ENCODE data around the gene ABI3. TPM values are rescaled to one million over a fixed set of nuclear protein-coding genes. Genes with fewer than 3 reads are reported as not detected.

The ABI3 gene
- total RNA-seq, 1 donor from 2014 or later = 4.9 TPM

DNA sequence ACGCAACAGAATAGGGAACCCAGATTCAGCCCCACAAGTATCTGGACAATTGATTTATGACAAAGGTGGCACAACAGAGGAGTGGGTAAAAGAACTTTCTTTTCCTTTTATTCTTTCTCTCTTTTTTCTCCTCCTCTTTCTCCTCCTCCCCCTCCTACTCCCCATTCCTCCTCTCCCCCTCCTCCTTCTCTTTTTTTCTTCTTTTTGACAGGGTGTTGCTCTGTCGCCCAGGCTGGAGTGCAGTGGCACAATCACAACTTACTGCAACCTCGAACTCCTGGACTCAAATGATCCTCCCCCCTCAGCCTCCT lies 16.3 kb upstream of the ABI3 start:
- TF ChIP-seq, protein P1, sequence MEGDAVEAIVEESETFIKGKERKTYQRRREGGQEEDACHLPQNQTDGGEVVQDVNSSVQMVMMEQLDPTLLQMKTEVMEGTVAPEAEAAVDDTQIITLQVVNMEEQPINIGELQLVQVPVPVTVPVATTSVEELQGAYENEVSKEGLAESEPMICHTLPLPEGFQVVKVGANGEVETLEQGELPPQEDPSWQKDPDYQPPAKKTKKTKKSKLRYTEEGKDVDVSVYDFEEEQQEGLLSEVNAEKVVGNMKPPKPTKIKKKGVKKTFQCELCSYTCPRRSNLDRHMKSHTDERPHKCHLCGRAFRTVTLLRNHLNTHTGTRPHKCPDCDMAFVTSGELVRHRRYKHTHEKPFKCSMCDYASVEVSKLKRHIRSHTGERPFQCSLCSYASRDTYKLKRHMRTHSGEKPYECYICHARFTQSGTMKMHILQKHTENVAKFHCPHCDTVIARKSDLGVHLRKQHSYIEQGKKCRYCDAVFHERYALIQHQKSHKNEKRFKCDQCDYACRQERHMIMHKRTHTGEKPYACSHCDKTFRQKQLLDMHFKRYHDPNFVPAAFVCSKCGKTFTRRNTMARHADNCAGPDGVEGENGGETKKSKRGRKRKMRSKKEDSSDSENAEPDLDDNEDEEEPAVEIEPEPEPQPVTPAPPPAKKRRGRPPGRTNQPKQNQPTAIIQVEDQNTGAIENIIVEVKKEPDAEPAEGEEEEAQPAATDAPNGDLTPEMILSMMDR (IDR thresholded peaks at IDR 0.05; ENCODE audit: borderline replicate concordance) = no peak
- H3K27me3 ChIP-seq (ENCODE audit: low read depth) = no peaks in the 10 kb centered on the region
- no peaks in the 10 kb centered on the region for H3K36me3 ChIP-seq
- intact Hi-C loops (cut with micrococcal nuclease) = no loop called here
- no peaks in the 10 kb centered on the region for H3K9me3 ChIP-seq (replicated peaks)
- no peak for DNase-seq
- no peak overlapping the region for H3K4me3 ChIP-seq
- peaks cover 20% of the 10 kb centered on the region for H3K4me1 ChIP-seq
- no peak overlapping the region for H3K27ac ChIP-seq (replicated peaks)

DNA sequence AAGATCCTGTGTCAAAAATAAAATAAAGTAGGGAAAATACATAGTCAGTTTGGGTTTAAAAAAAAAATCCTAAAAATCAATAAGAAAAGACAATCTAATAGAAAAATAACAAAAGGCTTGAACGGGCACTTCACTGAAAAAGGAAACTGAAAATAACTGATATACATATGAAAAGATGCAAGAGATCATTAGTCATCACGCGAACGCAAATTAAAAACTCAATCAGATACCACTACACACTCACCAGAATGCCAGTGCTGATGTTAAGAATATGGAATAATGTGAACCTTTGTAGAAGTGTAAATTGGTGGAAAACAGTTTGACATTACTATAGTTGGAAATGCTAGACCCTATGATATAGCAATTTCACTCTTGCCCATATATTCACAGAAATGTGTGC lies 14.8 kb upstream of the ABI3 start:
- TF ChIP-seq, protein P1 (IDR thresholded peaks at IDR 0.05; ENCODE audit: borderline replicate concordance) = no peak
- Histone ChIP-seq H3K9me3 (replicated peaks) (no peaks in the 10 kb centered on the region), H3K27me3 (ENCODE audit: low read depth) (no peaks in the 10 kb centered on the region), H3K36me3 (no peaks in the 10 kb centered on the region), H3K27ac (replicated peaks) (no peak overlapping the region), H3K4me3 (no peak overlapping the region), H3K4me1 (peaks cover 20% of the 10 kb centered on the region)
- intact Hi-C loops (cut with micrococcal nuclease) = no loop called here
- DNase-seq = no peak

DNA sequence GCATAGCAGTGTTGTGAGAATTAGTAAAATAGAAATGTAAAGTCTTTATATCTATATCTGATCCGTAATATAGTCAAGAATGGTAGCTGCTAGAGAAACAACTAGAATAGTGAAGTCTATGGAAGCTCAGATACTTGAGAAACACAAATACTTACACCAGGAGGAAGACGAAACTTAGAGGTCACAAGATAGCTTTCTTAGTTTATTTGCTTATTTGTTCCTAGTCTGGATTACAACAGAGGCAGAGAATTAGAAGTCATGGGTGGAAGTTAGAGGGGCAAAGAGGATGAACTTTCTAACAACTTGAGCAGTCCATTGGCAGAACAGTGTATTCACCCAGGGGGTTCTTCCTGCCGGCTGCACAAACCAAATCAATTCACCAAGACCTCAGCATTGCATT lies 14.0 kb upstream of the ABI3 start:
- Histone ChIP-seq H3K27me3 (ENCODE audit: low read depth) (no peaks in the 10 kb centered on the region), H3K4me1 (peaks cover 21% of the 10 kb centered on the region), H3K36me3 (no peaks in the 10 kb centered on the region), H3K9me3 (replicated peaks) (no peaks in the 10 kb centered on the region), H3K27ac (replicated peaks) (no peak overlapping the region), H3K4me3 (no peak overlapping the region)
- DNase-seq = no peak
- intact Hi-C loops (cut with micrococcal nuclease) = no loop called here
- TF ChIP-seq, protein P1 (IDR thresholded peaks at IDR 0.05; ENCODE audit: borderline replicate concordance) = no peak

DNA sequence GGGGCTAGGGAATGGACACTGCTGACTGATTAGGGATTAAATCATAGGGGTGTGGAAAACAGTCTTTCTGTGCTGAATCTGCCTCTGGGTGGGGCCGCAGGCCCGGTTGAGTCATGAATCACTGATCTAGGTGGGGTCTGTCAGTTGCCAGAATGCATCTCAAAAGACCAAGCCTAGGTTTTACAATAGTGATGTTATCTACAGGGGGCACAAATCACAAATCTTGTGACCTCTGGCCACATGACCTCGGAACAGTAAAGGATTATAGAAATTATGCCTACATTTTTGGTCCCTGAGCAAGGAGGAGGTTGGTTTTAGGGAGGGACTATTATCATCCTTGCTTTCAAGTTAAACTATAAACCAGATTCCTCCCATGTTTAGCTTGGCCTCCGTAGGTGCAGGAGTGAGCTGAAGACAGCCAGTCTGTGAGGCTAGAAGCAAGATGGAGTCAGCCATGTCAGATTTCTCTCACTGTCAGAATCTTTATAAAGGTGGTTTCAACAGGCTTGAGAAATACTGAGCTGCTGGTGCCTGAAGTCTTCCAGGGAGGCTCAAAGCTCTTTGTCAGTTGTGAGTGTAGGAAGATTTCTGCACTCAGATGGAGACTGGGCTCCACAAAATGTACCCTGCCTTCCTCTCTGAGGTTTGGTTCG lies 13.0 kb upstream of the ABI3 start:
- peaks cover 24% of the 10 kb centered on the region for H3K4me1 ChIP-seq
- intact Hi-C loops (cut with micrococcal nuclease) = no loop called here
- no peaks in the 10 kb centered on the region for H3K9me3 ChIP-seq (replicated peaks)
- H3K27ac ChIP-seq (replicated peaks) = no peak overlapping the region
- no peak overlapping the region for H3K4me3 ChIP-seq
- TF ChIP-seq, protein P1 (IDR thresholded peaks at IDR 0.05; ENCODE audit: borderline replicate concordance) = no peak
- H3K27me3 ChIP-seq (ENCODE audit: low read depth) = no peaks in the 10 kb centered on the region
- DNase-seq = no peak
- no peaks in the 10 kb centered on the region for H3K36me3 ChIP-seq

DNA sequence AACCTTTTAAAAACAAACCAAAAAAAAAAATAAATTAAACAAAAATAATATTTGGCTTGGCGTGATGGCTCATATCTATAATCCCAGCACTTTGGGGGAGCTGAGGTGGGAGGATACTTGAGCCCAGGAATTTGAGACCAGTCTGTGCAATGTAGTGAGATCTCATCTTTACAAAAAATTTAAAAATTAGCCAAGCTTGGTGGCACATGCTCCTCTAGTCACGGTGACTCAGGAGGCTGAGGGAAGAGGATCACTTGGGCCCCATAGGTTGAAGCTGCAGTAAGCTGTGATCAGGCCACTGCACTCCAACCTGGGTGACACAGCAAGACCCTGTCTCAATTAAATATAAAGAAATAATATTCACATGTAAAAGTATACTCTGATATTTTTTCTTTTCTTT lies 12.3 kb upstream of the ABI3 start:
- no peaks in the 10 kb centered on the region for H3K36me3 ChIP-seq
- H3K27ac ChIP-seq (replicated peaks) = no peak overlapping the region
- no peaks in the 10 kb centered on the region for H3K27me3 ChIP-seq (ENCODE audit: low read depth)
- intact Hi-C loops (cut with micrococcal nuclease) = no loop called here
- H3K4me1 ChIP-seq = peaks cover 22% of the 10 kb centered on the region
- no peak overlapping the region for H3K4me3 ChIP-seq
- TF ChIP-seq, protein P1 (IDR thresholded peaks at IDR 0.05; ENCODE audit: borderline replicate concordance) = no peak
- no peak for DNase-seq
- H3K9me3 ChIP-seq (replicated peaks) = no peaks in the 10 kb centered on the region

All from left ventricle myocardium inferior (tissue), 1 donor.